ENCODE results near the gene LSP1. TPM values are rescaled to one million over a fixed set of nuclear protein-coding genes. Genes with fewer than 3 reads are reported as not detected.

LSP1 gene
- total and polyA plus RNA-seq, 4 donors = 5.0 to 7.7 (median 5.7) TPM

- no peak overlapping the region for H3K9ac ChIP-seq (ENCODE audit: low read depth in 1 of 2, low read length in 2 of 2)
- WGBS = 89% methylated on average over 14 of the region's 14 CpGs
- H3K4me1 ChIP-seq (ENCODE audit: control insufficient read depth in 4 of 4, insufficient read depth in 4 of 4, low read length in 3 of 4) = peaks cover 0 to 10% (median under 1%) of the 10 kb centered on the region in 4 donors
- H3K36me3 ChIP-seq (ENCODE audit: control insufficient read depth in 4 of 4, insufficient read depth in 3 of 4, low read depth in 1 of 4, low read length in 3 of 4) = no peaks in the 10 kb centered on the region
- no peak overlapping the region for H3K27ac ChIP-seq (ENCODE audit: low read depth in 1 of 2, low read length in 2 of 2)
- TF ChIP-seq, protein P1, sequence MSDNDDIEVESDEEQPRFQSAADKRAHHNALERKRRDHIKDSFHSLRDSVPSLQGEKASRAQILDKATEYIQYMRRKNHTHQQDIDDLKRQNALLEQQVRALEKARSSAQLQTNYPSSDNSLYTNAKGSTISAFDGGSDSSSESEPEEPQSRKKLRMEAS (IDR thresholded peaks at IDR 0.05) = no peak
- TF ChIP-seq HNF4G (IDR thresholded peaks at IDR 0.05) (no peak), FOXA1 (IDR thresholded peaks at IDR 0.05) (no peak)
- TF ChIP-seq, protein P2, sequence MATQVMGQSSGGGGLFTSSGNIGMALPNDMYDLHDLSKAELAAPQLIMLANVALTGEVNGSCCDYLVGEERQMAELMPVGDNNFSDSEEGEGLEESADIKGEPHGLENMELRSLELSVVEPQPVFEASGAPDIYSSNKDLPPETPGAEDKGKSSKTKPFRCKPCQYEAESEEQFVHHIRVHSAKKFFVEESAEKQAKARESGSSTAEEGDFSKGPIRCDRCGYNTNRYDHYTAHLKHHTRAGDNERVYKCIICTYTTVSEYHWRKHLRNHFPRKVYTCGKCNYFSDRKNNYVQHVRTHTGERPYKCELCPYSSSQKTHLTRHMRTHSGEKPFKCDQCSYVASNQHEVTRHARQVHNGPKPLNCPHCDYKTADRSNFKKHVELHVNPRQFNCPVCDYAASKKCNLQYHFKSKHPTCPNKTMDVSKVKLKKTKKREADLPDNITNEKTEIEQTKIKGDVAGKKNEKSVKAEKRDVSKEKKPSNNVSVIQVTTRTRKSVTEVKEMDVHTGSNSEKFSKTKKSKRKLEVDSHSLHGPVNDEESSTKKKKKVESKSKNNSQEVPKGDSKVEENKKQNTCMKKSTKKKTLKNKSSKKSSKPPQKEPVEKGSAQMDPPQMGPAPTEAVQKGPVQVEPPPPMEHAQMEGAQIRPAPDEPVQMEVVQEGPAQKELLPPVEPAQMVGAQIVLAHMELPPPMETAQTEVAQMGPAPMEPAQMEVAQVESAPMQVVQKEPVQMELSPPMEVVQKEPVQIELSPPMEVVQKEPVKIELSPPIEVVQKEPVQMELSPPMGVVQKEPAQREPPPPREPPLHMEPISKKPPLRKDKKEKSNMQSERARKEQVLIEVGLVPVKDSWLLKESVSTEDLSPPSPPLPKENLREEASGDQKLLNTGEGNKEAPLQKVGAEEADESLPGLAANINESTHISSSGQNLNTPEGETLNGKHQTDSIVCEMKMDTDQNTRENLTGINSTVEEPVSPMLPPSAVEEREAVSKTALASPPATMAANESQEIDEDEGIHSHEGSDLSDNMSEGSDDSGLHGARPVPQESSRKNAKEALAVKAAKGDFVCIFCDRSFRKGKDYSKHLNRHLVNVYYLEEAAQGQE (IDR thresholded peaks at IDR 0.05) = no peak
- H3K9me3 ChIP-seq (ENCODE audit: control insufficient read depth in 4 of 4, low read length in 3 of 4) = peaks cover 5 to 9% (median 6%) of the 10 kb centered on the region in 4 donors
- no peaks in the 10 kb centered on the region for H3K27me3 ChIP-seq (ENCODE audit: control insufficient read depth in 4 of 4, insufficient read depth in 4 of 4, low read length in 3 of 4)
- no peak for DNase-seq (ENCODE audit: low spot score)
- no peak overlapping the region for H3K4me3 ChIP-seq (ENCODE audit: low read depth in 1 of 3, low read length in 3 of 3)
Measured at GRCh38 chr11:1820463-1821325, 32.2 kb upstream of the LSP1 start.

- H3K9ac ChIP-seq (ENCODE audit: low read depth in 1 of 2, low read length in 2 of 2) = no peak overlapping the region
- H3K27me3 ChIP-seq (ENCODE audit: control insufficient read depth in 4 of 4, insufficient read depth in 4 of 4, low read length in 3 of 4) = no peaks in the 10 kb centered on the region
- H3K36me3 ChIP-seq (ENCODE audit: control insufficient read depth in 4 of 4, insufficient read depth in 3 of 4, low read depth in 1 of 4, low read length in 3 of 4) = no peaks in the 10 kb centered on the region
- H3K4me1 ChIP-seq (ENCODE audit: control insufficient read depth in 4 of 4, insufficient read depth in 4 of 4, low read length in 3 of 4) = peaks cover 0 to 10% (median under 1%) of the 10 kb centered on the region in 4 donors
- peaks cover 5 to 9% (median 6%) of the 10 kb centered on the region in 4 donors for H3K9me3 ChIP-seq (ENCODE audit: control insufficient read depth in 4 of 4, low read length in 3 of 4)
- H3K27ac ChIP-seq (ENCODE audit: low read depth in 1 of 2, low read length in 2 of 2) = no peak overlapping the region
- no peak overlapping the region for H3K4me3 ChIP-seq (ENCODE audit: low read depth in 1 of 3, low read length in 3 of 3)
- no peak for DNase-seq (ENCODE audit: low spot score)
- TF ChIP-seq HNF4A (conservative IDR thresholded peaks at IDR 0.05) = no peak
- no peak for TF ChIP-seq EGR1 (IDR thresholded peaks at IDR 0.05; ENCODE audit: low read depth in 2 of 2)
- TF ChIP-seq TAF1 (conservative IDR thresholded peaks at IDR 0.05) = no peak
- TF ChIP-seq FOXA1 (IDR thresholded peaks at IDR 0.05) = no peak
- no peak for TF ChIP-seq CTCF (IDR thresholded peaks at IDR 0.05; ENCODE audit: low read depth, low read length, missing input control)
- no peak for TF ChIP-seq ZBTB33 (IDR thresholded peaks at IDR 0.05)
- TF ChIP-seq NR2F2 (IDR thresholded peaks at IDR 0.05) = no peak
- TF ChIP-seq FOXA2 (IDR thresholded peaks at IDR 0.05) = no peak
- TF ChIP-seq YY1 (IDR thresholded peaks at IDR 0.05) = no peak
- TF ChIP-seq GABPA (IDR thresholded peaks at IDR 0.05 in 1 of 2, conservative IDR thresholded peaks at IDR 0.05 in 1 of 2) = no peak
- TF ChIP-seq RAD21 (IDR thresholded peaks at IDR 0.05) = no peak
- TF ChIP-seq, protein P1 (IDR thresholded peaks at IDR 0.05) = no peak
- no peak for TF ChIP-seq SP1 (IDR thresholded peaks at IDR 0.05)
- TF ChIP-seq RXRA (IDR thresholded peaks at IDR 0.05) = no peak
- TF ChIP-seq, protein P2 (IDR thresholded peaks at IDR 0.05) = no peak
- TF ChIP-seq, protein P3, sequence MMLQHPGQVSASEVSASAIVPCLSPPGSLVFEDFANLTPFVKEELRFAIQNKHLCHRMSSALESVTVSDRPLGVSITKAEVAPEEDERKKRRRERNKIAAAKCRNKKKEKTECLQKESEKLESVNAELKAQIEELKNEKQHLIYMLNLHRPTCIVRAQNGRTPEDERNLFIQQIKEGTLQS (IDR thresholded peaks at IDR 0.05) = no peak
Measured at GRCh38 chr11:1821562-1821961, 31.3 kb upstream of the LSP1 start.

All from liver (tissue), 9 donors.